Neural cell (in vitro differentiated cells): Measurements from ENCODE around the gene PRDM2. TPM values are rescaled to one million over a fixed set of nuclear protein-coding genes. Genes with fewer than 3 reads are reported as not detected.

Source experiments
- H2AFZ ChIP-seq: fragments of 200-600, 300-800 bp; sonication (generic), shearing (Covaris generic); 2 replicates; pipeline ENCODE4 v1.6.0; 2014; ENCODE audit warnings: low read depth, mild to moderate bottlenecking, antibody characterized with exemption, low read length, moderate library complexity
- H3F3A ChIP-seq: fragments of 200-600 bp; shearing (Covaris generic); 2 replicates; pipeline ENCODE4 v1.6.1; 2016; ENCODE audit warnings: mild to moderate bottlenecking, moderate library complexity, mixed read lengths, antibody characterized with exemption, low read length; ENCODE audit not compliant: insufficient read depth, poor library complexity, severe bottlenecking
- H3K27ac ChIP-seq: fragments of 200-600, 300-800 bp; sonication (generic), shearing (Covaris generic); 2 replicates; pipeline ENCODE4 v1.5.1; 2014; ENCODE audit warnings: mild to moderate bottlenecking, low read length, moderate library complexity
- H3K27me3 ChIP-seq: fragments of 300-800, 200-600 bp; sonication (generic), shearing (Covaris generic); 2 replicates; pipeline ENCODE4 v1.6.0; 2014; ENCODE audit warnings: mild to moderate bottlenecking, low read depth, low read length, moderate library complexity; ENCODE audit not compliant: insufficient read depth
- H3K36me3 ChIP-seq: fragments of 300-800, 200-600 bp; sonication (generic), shearing (Covaris generic); 2 replicates; pipeline ENCODE4 v1.5.1; 2014; ENCODE audit warnings: mild to moderate bottlenecking, antibody characterized with exemption, low read length, moderate library complexity; ENCODE audit not compliant: insufficient read depth
- H3K4me2 ChIP-seq: fragments of 300-800, 200-600 bp; sonication (generic), shearing (Covaris generic); 2 replicates; pipeline ENCODE4 v1.6.0; 2014; ENCODE audit warnings: mild to moderate bottlenecking, low read length
- H3K4me3 ChIP-seq: fragments of 300-800, 200-600 bp; sonication (generic), shearing (Covaris generic); 2 replicates; pipeline ENCODE4 v1.5.1; 2014; ENCODE audit warnings: mild to moderate bottlenecking, low read length, moderate library complexity
- H3K79me2 ChIP-seq: fragments of 200-600 bp; shearing (Covaris generic); replicated peaks from 2 replicates; pipeline ENCODE4 v1.6.0; 2014; ENCODE audit warnings: mild to moderate bottlenecking, low read length, moderate library complexity; ENCODE audit not compliant: insufficient read depth
- H3K9ac ChIP-seq: fragments of 300-800, 200-600 bp; sonication (generic), shearing (Covaris generic); 2 replicates; pipeline ENCODE4 v1.6.1; 2016; ENCODE audit warnings: mild to moderate bottlenecking, low read length, mixed read lengths
- H3K9me2 ChIP-seq: fragments of 200-600 bp; shearing (Covaris generic); 2 replicates; pipeline ENCODE4 v1.6.1; 2016; ENCODE audit warnings: mild to moderate bottlenecking, low read length, mixed read lengths; ENCODE audit not compliant: insufficient read depth
- H3K9me3 ChIP-seq: fragments of 200-600, 300-800 bp; sonication (generic), shearing (Covaris generic); 2 replicates; pipeline ENCODE4 v1.6.1; 2016; ENCODE audit warnings: mild to moderate bottlenecking, mixed run types, low read length, moderate library complexity, mixed read lengths
- H4K20me1 ChIP-seq: fragments of 200-600 bp; shearing (Covaris generic); 2 replicates; pipeline ENCODE4 v1.6.1; 2016; ENCODE audit warnings: mild to moderate bottlenecking, mixed run types; ENCODE audit not compliant: insufficient read depth
- CTCF ChIP-seq: fragments of 450-650 bp; IDR thresholded peaks from 2 replicates; pipeline ENCODE4 v1.5.1; 2014; ENCODE audit warnings: antibody characterized with exemption, mild to moderate bottlenecking, moderate library complexity; ENCODE audit not compliant: poor library complexity, severe bottlenecking
- EP300 ChIP-seq: fragments of 450-650 bp; conservative IDR thresholded peaks from 2 replicates; pipeline ENCODE4 v1.6.1; 2014; ENCODE audit warnings: antibody characterized with exemption, mild to moderate bottlenecking, moderate library complexity; ENCODE audit not compliant: poor library complexity, severe bottlenecking
- EZH2 ChIP-seq: fragments of 200-600, 300-800 bp; shearing (Covaris generic), sonication (generic); IDR thresholded peaks from 2 replicates; pipeline ENCODE4 v1.6.1; 2014; ENCODE audit warnings: antibody characterized with exemption, low read length, borderline replicate concordance, mild to moderate bottlenecking; ENCODE audit not compliant: insufficient read depth, poor library complexity, severe bottlenecking
- MXI1 ChIP-seq: fragments of 450-650 bp; conservative IDR thresholded peaks from 2 replicates; pipeline ENCODE4 v1.6.1; 2014; ENCODE audit warnings: antibody characterized with exemption, mild to moderate bottlenecking; ENCODE audit not compliant: poor library complexity, severe bottlenecking
- POLR2AphosphoS5 ChIP-seq: IDR thresholded peaks from 2 replicates; pipeline ENCODE4 v1.6.1; 2012
- RAD21 ChIP-seq: fragments of 450-650 bp; conservative IDR thresholded peaks from 2 replicates; pipeline ENCODE4 v1.6.1; 2014; ENCODE audit warnings: antibody characterized with exemption, mild to moderate bottlenecking, moderate library complexity
- REST ChIP-seq: IDR thresholded peaks from 2 replicates; pipeline ENCODE4 v1.6.1; 2012; ENCODE audit warnings: borderline replicate concordance
- SMC3 ChIP-seq: fragments of 450-650 bp; conservative IDR thresholded peaks from 2 replicates; pipeline ENCODE4 v1.6.1; 2014; ENCODE audit warnings: antibody characterized with exemption, mild to moderate bottlenecking, moderate library complexity; ENCODE audit not compliant: poor library complexity
- TAF1 ChIP-seq: IDR thresholded peaks from 2 replicates; pipeline ENCODE4 v1.6.1; 2012; ENCODE audit warnings: low read depth
- polyA plus RNA-seq: library from polyadenylated mRNA; depleted of rRNA; stranded (reverse); fragments of >200 nt; gene quantifications from 2 replicates; pipeline ENCODE4 v1.2.3, GENCODE V29; 2014

PRDM2 gene
- polyA plus RNA-seq, 1 donor from 2014 or later = 10.7 TPM

- Histone ChIP-seq H3K79me2 (no peaks in the 10 kb centered on the region), H2AFZ (no peak overlapping the region), H3K27me3 (no peaks in the 10 kb centered on the region), H3K27ac (no peak overlapping the region), H3K9me3 (no peaks in the 10 kb centered on the region), H3K9me2 (no peaks in the 10 kb centered on the region), H3K9ac (no peak overlapping the region), H3K36me3 (no peaks in the 10 kb centered on the region), H4K20me1 (no peaks in the 10 kb centered on the region), H3F3A (no peaks in the 10 kb centered on the region), H3K4me2 (no peak overlapping the region), H3K4me3 (no peak overlapping the region)
- TF ChIP-seq CTCF = no peak
Measured at GRCh38 chr1:13832100-13832499, 132.1 kb downstream of the PRDM2 start.

GRCh38 chr1:13832536-13832935 is 132.5 kb downstream of the PRDM2 start:
- Histone ChIP-seq H4K20me1 (no peaks in the 10 kb centered on the region), H3K9ac (no peak overlapping the region), H3K79me2 (no peaks in the 10 kb centered on the region), H3K9me3 (no peaks in the 10 kb centered on the region), H3K4me3 (no peak overlapping the region), H3K36me3 (no peaks in the 10 kb centered on the region), H3F3A (no peaks in the 10 kb centered on the region), H3K27ac (no peak overlapping the region), H3K4me2 (no peak overlapping the region), H3K9me2 (no peaks in the 10 kb centered on the region), H2AFZ (no peak overlapping the region), H3K27me3 (no peaks in the 10 kb centered on the region)
- TF ChIP-seq MXI1 (no peak), REST (no peak), RAD21 (no peak), TAF1 (no peak), SMC3 (no peak), EP300 (no peak), EZH2 (no peak), CTCF (no peak), POLR2AphosphoS5 (no peak)
